HL-60 (cell line): ENCODE data around the gene TRPM1.

Source experiments
- CTCF ChIP-seq: IDR thresholded peaks from one replicate; pipeline ENCODE4 v1.5.1; 2011; ENCODE audit warnings: low read length, control low read depth, inconsistent platforms; ENCODE audit not compliant: insufficient read depth
- GABPA ChIP-seq: IDR thresholded peaks from 2 replicates; pipeline ENCODE4 v1.6.1; 2012; ENCODE audit warnings: low read depth
- POLR2AphosphoS5 ChIP-seq: IDR thresholded peaks from 2 replicates; pipeline ENCODE4 v1.6.1; 2012; ENCODE audit warnings: low read depth
- REST ChIP-seq: IDR thresholded peaks from 2 replicates; pipeline ENCODE4 v1.6.1; 2012; ENCODE audit warnings: low read depth; ENCODE audit not compliant: insufficient replicate concordance
- SPI1 ChIP-seq: IDR thresholded peaks from 2 replicates; pipeline ENCODE4 v1.6.1; 2012; ENCODE audit warnings: low read depth, mild to moderate bottlenecking, borderline replicate concordance

- no peak for TF ChIP-seq CTCF
- peak; percentile 90 for TF ChIP-seq SPI1
- no peak for TF ChIP-seq POLR2AphosphoS5
- no peak for TF ChIP-seq REST
- no peak for TF ChIP-seq GABPA
These were observed 51.6 kb downstream of the TRPM1 start for GRCh38 chr15:31049682-31050615.
